ENCODE data around the gene MAPKAPK3. TPM values are rescaled to one million over a fixed set of nuclear protein-coding genes. Genes with fewer than 3 reads are reported as not detected.
"Not testable (repeated sequence)": the region's sequence is repeated elsewhere in the genome, so short reads cannot be mapped to it uniquely, and the experiment has no call there.

MAPKAPK3 gene
- total RNA-seq, 1 donor from 2014 or later: 38.1 TPM

DNA sequence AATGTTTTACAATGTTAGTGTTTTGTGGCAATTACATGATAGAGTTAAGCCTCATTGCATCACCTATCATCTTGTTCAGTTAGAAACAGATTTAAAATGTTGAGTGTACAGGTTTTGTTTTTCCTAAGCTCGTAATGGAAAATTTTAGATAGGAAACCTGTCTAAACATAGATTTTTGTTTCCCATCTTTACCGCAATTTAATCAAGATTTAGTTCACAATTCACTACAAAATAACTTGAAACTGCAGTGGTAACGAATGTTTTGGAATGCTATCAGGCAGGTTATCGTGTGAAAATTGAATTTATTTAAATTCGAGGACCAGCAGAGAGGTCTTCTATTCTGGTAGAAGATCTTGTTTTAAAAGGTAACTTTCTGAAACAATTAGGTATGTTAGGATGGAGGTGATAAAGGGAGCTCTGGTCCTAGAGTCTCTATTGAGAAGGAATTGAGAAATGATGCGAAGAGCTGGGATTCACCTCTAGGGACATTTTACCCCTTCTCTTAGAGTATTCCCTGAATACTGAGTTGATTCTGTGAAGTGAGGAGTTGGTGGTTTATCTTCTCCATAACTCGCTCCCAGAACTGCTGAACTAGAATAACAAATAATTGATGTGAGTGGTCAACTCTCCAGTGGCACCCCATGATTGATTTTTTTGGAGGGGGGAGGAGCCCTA lies 59.2 kb downstream of the MAPKAPK3 start:
- TF ChIP-seq POLR2A (IDR thresholded peaks at IDR 0.05) (no peak), POLR2AphosphoS5 (IDR thresholded peaks at IDR 0.05; ENCODE audit: insufficient read depth in 1 of 2, low read depth in 1 of 2) (no peak)
- TF ChIP-seq, protein P1, sequence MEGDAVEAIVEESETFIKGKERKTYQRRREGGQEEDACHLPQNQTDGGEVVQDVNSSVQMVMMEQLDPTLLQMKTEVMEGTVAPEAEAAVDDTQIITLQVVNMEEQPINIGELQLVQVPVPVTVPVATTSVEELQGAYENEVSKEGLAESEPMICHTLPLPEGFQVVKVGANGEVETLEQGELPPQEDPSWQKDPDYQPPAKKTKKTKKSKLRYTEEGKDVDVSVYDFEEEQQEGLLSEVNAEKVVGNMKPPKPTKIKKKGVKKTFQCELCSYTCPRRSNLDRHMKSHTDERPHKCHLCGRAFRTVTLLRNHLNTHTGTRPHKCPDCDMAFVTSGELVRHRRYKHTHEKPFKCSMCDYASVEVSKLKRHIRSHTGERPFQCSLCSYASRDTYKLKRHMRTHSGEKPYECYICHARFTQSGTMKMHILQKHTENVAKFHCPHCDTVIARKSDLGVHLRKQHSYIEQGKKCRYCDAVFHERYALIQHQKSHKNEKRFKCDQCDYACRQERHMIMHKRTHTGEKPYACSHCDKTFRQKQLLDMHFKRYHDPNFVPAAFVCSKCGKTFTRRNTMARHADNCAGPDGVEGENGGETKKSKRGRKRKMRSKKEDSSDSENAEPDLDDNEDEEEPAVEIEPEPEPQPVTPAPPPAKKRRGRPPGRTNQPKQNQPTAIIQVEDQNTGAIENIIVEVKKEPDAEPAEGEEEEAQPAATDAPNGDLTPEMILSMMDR (IDR thresholded peaks at IDR 0.05): no peak
- Histone ChIP-seq H3K27ac (no peak overlapping the region), H3K4me1 (peaks cover 5% of the 10 kb centered on the region), H3K9me3 (no peaks in the 10 kb centered on the region), H3K27me3 (peaks cover 3% of the 10 kb centered on the region), H3K4me3 (no peak overlapping the region), H3K36me3 (no peaks in the 10 kb centered on the region)
- intact Hi-C loops (cut with DNase I): no loop called here
- DNase-seq (ENCODE audit: extremely low spot score in 2 of 2): no peak

- TF ChIP-seq POLR2AphosphoS5 (IDR thresholded peaks at IDR 0.05; ENCODE audit: insufficient read depth in 1 of 2, low read depth in 1 of 2): no peak
- TF ChIP-seq POLR2A (IDR thresholded peaks at IDR 0.05): no peak
- TF ChIP-seq, protein P1 (IDR thresholded peaks at IDR 0.05): no peak
- intact Hi-C loops (cut with DNase I): no loop called here
- Histone ChIP-seq H3K27me3 (no peaks in the 10 kb centered on the region), H3K4me1 (no peaks in the 10 kb centered on the region), H3K9me3 (no peaks in the 10 kb centered on the region), H3K27ac (no peak overlapping the region), H3K4me3 (no peak overlapping the region), H3K36me3 (no peaks in the 10 kb centered on the region)
- no peak for DNase-seq (ENCODE audit: extremely low spot score in 2 of 2)
Observed at GRCh38 chr3:50687127-50687751, 70.3 kb downstream of the MAPKAPK3 start.

DNA sequence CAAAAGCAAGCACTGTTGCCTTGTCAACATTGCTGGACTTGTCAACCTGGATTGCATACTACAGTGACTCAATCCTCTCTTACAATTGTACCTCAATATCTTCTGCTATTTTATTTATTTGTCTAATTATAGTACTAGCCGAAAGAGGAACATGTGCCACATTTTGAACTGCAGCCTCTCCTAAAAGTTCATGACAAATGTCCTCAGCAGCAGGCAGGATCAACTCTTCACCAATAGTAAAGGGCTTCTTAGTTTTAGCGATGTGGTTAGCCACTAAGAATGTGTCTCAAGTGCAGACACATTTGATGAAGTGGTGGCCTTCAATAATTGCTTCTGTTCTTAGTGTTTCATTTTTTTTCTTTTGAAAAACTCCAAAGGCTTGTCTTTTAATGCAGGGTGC lies 71.0 kb downstream of the MAPKAPK3 start:
- no peak for DNase-seq (ENCODE audit: extremely low spot score in 2 of 2)
- Histone ChIP-seq H3K27ac (no peak overlapping the region), H3K4me3 (no peak overlapping the region), H3K27me3 (no peaks in the 10 kb centered on the region), H3K4me1 (no peaks in the 10 kb centered on the region), H3K36me3 (no peaks in the 10 kb centered on the region), H3K9me3 (no peaks in the 10 kb centered on the region)
- TF ChIP-seq POLR2AphosphoS5 (IDR thresholded peaks at IDR 0.05; ENCODE audit: insufficient read depth in 1 of 2, low read depth in 1 of 2) (no peak), POLR2A (IDR thresholded peaks at IDR 0.05) (no peak)
- TF ChIP-seq, protein P1 (IDR thresholded peaks at IDR 0.05): no peak
- intact Hi-C loops (cut with DNase I): no loop called here

GRCh38 chr3:50688602-50689001 lies 71.7 kb downstream of the MAPKAPK3 start:
- H3K36me3 ChIP-seq; H3K27me3 ChIP-seq; intact Hi-C loops (cut with DNase I); H3K4me1 ChIP-seq; H3K9me3 ChIP-seq; DNase-seq (ENCODE audit: extremely low spot score in 2 of 2); H3K27ac ChIP-seq; H3K4me3 ChIP-seq: not testable (repeated sequence)

DNA sequence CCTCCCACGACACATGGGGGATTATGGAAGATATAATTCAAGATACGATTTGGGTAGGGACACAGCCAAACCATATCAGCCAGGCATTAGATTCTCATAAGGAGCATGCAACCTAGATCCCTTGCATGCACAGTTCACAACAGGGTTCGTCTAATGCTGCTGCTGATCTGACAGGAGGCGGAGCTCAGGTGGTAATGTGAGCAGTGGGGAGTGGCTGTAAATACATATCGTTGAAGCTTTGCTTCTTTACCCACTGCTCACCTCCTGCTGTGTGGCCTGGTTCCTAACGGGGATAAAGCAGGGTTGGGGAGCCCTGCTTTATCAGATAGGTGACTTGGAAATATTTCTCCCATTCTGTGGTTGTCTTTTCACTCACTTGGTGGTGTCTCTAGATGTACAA lies 72.6 kb downstream of the MAPKAPK3 start:
- Histone ChIP-seq H3K4me3 (no peak overlapping the region), H3K27me3 (no peaks in the 10 kb centered on the region), H3K9me3 (no peaks in the 10 kb centered on the region), H3K36me3 (no peaks in the 10 kb centered on the region), H3K27ac (no peak overlapping the region), H3K4me1 (no peaks in the 10 kb centered on the region)
- intact Hi-C loops (cut with DNase I): no loop called here
- TF ChIP-seq, protein P1 (IDR thresholded peaks at IDR 0.05): no peak
- TF ChIP-seq POLR2AphosphoS5 (IDR thresholded peaks at IDR 0.05; ENCODE audit: insufficient read depth in 1 of 2, low read depth in 1 of 2) (no peak), POLR2A (IDR thresholded peaks at IDR 0.05) (no peak)
- DNase-seq (ENCODE audit: extremely low spot score in 2 of 2): no peak

All from vagina (tissue), 2 donors.